HTERT RPE-1 (cell line): ENCODE results near the gene NHLH1.

ENCODE experiments used
- in situ Hi-C: fragments of 300-500 bp; cut with MboI; formaldehyde crosslinking; loops from 4 replicates; pipeline ENCODE4 v1.14.3; 2020; ENCODE audit warnings: low sequenced_read_pairs

The NHLH1 gene

DNA sequence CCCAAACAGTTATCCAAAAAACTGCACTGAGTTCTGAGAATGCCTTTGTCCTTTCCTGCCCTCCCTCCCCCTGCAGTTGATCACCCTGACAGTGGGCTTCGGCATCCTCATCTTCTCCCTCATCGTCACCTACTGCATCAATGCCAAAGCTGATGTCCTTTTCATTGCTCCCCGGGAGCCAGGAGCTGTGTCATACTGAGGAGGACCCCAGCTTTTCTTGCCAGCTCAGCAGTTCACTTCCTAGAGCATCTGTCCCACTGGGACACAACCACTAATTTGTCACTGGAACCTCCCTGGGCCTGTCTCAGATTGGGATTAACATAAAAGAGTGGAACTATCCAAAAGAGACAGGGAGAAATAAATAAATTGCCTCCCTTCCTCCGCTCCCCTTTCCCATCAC lies 8.8 kb upstream of the NHLH1 start:
- in situ Hi-C loops = no loop called here

DNA sequence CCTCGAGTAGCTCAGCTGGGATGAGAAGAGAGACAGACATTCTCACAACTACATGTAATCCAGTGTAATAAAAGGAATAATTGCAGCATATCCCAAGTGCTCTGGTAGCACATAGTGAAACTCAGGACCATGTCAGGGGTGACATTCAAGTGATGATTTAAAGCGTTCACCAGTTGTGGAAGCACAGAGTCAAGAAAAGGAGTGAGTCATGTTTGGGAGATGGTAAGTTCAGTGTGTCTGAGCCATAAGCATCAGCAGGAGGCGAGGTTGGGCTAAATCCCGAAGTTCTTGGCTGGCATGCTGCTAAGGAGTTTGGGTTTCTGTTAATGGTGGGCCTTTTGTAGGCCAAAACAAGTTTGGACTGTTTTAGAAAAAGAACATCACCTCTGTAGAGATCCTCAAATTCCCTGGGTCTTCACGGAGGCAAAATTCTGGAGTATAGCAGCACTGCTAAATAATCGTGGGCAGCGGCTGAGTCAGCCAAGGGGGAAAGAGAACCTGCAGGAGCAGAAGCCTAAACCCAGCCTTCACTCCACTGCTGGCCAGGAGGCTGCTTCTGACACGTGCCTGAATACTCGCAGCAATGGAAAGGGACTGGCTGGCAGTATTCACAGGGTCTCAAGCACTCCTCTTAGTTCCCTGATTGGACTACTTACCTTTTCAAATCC lies 7.2 kb upstream of the NHLH1 start:
- in situ Hi-C loops = no loop called here

DNA sequence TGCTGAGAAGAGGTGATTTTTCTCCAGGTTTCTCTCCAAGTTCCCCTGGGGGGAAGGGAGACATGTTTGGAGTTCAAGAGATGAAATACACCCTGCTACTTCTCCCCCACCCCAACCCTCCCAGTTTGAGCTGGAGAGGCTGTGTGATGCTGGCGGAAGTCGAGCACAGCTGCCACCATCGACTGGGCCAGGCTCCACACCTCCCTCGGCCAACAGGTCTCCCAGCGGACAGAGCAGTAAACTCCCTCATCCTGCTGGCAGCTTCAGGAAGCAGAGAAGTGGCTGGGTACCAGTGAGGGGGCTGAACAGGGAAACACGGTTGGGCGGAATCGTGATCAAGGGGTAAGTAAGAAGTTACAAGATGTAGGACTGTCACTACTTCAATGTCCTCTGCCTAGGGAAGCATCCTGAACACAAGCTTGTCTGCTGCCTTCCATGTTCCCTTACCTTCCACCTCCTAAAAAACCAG lies 6.6 kb upstream of the NHLH1 start:
- in situ Hi-C loops = no loop called here

DNA sequence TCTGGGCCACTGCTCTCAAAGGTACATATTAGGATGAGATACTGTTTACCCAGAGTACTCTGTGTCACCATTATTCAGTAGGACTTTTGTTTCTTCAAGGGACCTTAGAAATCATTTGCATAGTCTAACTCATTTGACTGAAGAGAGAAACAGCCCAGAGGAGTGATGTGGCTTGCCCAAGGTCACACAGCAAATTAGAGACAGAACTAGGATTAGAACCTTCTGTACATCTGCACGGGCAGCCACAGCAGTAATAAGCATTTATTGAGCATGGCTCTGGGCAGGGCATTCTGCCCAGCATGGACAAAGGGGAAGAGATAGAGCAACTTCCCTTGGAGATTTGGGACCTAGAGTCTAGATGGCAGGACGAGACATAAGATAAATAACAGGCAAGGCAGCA lies 5.7 kb upstream of the NHLH1 start:
- in situ Hi-C loops = no loop called here

DNA sequence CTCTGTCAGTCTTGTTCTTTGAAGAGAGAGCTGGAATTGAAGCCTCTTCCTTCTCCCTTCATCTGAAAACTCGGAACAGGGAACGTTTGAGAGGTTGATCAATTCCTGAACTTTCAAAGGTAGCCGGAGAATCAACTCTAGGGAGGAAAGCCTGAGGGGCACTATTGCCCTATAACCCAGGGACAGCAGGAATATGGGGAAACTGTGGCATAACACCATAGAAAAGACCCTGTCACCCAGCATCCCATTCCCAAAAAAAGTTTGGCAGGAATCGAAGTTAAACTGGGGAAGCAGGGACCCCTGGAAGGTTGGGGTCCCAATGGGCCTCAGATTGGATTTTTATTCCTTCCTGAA lies 5.1 kb upstream of the NHLH1 start:
- in situ Hi-C loops = no loop called here

DNA sequence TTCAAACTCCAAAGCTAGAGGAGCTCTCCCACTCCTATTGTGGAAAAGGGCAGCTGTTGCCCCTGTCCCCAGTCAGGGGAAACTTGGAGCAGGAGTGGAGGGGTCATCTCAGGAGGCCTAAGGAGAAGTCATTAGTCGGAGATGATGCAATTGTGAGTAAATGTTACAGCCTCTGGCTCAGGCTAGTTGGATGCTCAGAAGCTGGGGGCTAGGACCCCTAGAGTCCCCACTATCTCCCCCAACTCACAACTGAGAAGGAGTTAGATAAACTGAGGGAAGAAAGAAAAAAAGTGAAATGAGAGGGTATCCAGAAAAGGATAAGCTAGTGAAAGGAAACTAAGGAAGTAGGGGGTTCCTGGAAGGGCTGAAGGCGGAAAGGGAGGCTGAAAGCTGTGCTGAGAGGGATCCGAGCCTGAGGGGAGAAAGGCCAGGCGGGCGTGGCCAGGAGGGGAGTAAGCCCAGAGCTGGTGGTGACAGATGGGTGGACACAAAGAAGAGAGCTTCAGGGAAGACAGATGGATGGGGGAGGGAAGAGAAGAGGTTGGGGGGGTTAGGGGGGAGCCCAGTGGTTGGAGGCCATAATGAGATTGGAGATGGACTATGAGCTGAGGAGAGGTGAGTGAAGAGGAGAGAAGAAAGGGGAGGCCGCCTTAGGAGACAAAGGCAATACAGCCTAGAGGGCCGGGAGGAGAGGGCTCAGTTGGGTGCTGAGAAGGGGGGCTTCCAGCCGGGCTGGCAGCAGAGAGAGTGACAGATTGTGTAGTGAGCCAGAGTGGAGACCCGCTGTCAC lies 4.5 kb upstream of the NHLH1 start:
- in situ Hi-C loops = no loop called here

DNA sequence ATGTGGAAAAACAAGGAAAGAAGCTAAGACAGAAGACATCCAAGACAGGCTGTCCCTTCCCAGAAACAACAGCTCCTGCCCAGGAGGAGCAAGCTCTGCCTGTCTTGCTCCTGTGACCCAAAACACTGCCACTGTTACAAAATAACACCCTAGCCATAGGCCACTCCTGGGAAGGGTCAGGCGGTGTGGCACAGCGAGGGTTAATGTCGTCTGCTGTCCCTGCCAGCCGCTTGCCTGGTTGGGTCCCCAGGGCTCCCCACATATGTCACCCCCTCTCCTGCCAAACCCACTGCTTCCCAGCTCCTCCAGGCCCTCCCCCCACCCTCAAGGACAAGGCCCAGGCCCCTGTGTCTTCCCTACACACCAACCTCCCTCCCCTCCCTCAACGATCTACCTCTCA lies 3.9 kb upstream of the NHLH1 start:
- in situ Hi-C loops = no loop called here

DNA sequence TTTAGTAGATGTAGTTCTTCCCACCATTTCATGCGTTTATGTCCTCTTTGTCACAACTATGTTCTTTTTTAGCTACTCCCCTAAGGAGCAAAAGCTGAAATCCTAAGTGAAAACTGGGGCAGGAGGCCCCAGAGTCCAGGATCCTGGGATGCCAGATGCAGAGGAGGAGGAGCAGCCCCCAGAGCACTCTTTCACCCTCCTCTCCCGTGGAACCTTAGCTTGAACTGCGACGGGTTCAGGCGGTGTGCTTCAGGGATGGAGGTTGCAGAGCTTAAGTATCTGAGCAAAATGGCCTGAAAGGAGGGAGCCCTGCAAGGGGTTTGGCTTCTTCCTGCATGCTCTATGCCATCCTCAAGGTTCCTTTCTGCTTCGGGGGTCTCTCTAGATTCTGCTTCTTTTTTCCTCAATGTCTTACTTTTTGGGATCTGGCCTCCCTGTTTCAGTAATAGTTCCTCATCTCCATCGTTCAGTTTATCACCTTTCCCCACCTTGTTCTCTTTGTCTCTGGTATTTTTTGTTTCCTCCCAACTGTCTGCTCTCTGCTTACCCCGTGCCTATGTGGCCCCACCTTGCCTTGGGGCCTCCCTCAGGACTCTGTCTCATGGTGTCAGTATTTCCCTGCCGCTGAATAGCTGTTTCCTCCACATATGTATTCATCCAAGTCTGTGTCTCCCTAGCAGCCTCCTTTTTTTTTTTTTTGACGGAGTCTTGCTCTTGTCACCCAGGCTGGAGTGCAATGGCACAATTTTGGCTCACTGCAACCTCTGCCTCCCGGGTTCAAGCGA lies 2.7 kb upstream of the NHLH1 start:
- in situ Hi-C loops = no loop called here

DNA sequence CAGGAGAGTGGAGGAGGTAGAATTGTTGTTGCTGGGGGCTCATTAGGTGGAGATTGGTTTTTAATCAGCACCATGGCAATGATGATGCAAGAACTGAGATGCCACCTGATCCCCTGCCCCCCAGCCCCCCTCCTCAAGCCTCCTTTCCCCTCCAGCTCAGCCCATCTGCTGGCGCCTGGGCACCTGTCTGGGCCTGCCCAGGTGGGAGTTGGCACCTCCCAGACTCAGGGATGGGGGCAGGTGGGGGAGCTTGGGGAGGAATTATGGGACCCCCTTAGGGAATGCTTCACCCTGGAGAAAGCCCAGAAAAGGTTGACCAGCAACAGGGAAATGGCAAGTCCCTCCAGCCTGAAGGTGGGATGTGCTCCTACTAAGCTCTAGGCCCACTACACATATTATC lies 1.5 kb upstream of the NHLH1 start:
- in situ Hi-C loops = no loop called here

DNA sequence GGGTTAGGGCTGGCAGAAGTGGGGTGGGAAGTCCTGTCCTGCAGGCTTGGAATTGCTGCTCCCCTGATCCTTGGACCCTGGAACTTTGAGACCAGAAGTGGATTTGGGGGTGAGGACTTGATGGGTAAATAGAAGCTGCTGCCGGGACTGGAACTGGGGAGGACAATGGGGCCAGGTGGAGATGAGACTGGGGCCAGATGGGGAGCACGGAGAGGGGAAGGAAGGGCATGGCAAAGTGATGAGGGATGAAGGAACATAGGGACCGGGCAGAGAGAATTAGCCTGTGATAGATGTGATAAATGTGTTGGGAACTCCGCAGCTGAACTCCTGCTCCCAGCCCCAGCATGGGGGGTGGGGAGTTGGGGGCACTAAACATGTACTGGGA lies 637 bp downstream of the NHLH1 start:
- in situ Hi-C loops = no loop called here

DNA sequence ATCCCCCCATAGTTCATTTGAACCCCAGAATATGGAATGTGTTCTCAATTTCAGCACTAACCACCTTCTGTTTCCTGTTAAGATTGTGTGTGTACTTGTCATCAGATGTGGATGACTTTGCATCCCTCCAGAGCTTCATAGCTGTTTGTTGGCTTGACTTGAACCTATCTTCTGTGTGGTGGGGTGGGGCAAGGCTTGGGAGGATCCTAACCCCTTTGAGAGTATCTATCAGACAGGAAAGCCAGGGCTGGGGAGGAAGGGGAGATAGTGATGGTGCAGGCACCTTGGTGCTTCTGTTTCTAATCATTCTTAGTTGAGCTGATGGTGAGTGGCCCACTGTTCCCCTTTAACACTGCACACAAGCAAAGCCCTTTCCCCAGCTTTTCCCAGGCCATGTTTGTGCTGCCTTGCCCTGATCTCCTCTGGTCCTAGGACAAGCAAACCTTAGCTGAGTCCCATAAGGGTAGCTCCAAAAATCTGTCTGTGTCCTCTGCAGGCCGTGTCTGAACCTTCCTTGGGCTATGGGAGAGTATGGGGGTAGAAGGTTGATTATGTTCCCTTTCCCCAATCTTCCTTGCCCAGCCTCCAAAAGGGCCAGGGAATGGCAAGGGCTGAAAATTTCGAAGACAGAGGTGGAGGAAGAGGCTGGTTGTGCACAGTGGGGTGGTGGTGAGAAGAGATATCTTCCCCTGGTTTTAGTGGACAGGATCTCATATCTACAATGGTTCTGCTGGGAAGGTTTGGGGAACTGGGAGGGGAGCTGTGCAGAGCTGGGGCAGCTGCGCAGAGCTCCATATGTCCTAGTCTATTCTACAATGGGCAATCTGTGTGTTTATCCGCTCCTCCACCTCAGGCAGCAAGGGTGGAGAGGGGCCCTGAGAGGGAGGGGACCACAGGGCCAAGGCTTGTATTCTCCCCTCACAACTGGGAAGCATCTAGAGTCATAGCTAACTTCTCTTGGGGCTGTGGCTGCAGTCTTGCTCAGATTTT lies 1.4 kb downstream of the NHLH1 start:
- in situ Hi-C loops = no loop called here

DNA sequence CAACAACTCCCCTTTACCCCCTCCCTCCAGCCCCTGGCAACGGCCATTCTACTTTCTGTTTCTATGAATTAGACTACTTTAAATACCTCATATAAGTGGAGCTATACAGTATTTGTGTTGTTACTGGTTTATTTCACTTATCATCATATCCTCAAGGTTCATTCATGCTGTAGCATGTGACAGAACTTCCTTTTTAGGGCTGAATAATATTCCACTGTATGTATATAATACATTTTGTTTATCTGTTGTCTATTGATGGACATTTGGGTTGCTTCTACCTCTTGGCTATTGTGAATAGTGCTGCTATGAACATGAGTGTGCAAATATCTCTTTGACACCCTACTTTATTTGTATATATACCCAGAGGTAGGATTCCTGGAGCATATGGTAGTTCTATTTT lies 2.2 kb downstream of the NHLH1 start:
- in situ Hi-C loops = no loop called here

DNA sequence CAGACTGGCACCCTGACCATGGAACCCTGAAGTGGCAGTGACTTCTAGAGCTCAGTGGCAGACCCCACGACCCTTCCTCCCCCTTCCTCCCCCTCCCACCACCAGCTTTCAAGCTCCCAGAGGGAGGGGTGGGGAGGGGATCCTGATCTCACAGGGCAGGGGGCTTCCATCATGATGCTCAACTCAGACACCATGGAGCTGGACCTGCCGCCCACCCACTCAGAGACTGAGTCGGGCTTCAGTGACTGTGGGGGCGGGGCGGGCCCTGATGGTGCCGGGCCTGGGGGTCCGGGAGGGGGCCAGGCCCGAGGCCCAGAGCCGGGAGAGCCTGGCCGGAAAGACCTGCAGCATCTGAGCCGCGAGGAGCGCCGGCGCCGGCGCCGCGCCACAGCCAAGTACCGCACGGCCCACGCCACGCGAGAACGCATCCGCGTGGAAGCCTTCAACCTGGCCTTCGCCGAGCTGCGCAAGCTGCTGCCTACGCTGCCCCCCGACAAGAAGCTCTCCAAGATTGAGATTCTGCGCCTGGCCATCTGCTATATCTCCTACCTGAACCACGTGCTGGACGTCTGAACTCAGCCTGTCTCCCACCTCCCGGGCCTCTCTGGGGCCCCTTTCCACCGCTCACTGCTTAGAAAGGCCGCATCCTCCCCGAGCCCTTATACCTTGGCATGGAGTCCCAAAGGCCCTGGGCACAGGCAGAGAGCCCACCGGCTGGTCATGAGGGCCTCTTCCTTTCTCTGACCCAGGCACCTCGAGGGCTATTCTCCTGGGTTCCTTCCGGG lies 3.9 kb downstream of the NHLH1 start:
- in situ Hi-C loops = no loop called here

DNA sequence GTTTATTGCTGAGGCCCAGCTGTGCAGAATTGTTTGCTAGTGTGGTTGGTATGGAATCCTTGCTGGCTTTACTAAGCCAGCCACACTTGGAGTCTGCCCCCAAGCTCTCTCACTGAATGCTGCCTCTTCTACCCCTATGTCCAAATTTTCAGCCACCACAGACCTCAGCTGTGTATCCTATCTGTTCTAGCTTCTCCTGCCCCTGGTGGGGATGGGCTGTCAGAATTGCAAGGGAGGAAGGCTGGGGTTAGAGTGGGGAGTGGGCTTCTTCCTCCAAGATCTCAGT lies 4.4 kb downstream of the NHLH1 start:
- in situ Hi-C loops = no loop called here

DNA sequence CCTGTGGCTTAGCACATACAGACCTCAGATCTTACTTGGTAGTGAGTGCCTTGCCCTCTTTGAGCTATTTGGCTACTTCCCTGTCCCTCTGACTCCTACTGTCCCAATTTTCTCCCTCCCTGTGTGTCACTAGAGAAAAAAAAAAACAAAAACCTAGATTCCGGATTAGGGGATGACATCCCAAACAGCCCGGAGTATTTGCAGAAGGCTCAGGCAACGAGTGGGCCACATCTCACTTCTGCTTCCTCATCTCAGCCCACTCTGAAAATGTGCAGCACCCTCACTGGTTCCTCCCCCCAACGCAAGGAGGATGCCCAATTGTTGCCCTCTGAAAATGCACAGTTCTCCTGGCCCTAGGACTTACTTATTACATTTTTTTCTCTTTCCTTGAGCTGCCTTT lies 4.9 kb downstream of the NHLH1 start:
- in situ Hi-C loops = no loop called here

DNA sequence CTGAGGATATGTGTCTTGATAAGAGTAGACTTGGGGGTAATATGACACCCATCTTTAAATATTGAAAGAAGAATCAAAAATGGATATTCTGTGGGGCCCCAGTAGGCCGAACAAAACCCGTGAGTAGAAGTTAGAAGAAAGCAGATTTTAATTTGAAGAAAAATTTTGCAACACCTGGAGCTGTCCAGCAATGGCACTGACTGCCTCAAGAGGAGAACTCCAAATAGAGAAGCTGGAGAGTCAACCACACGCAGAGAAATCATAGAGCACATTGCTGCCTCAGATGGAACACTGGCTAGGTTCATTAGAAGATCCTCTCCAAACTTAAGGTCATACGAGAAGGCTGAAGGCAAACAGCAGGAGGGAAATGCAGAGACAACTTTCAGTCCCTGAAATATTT lies 6.8 kb downstream of the NHLH1 start:
- in situ Hi-C loops = no loop called here

DNA sequence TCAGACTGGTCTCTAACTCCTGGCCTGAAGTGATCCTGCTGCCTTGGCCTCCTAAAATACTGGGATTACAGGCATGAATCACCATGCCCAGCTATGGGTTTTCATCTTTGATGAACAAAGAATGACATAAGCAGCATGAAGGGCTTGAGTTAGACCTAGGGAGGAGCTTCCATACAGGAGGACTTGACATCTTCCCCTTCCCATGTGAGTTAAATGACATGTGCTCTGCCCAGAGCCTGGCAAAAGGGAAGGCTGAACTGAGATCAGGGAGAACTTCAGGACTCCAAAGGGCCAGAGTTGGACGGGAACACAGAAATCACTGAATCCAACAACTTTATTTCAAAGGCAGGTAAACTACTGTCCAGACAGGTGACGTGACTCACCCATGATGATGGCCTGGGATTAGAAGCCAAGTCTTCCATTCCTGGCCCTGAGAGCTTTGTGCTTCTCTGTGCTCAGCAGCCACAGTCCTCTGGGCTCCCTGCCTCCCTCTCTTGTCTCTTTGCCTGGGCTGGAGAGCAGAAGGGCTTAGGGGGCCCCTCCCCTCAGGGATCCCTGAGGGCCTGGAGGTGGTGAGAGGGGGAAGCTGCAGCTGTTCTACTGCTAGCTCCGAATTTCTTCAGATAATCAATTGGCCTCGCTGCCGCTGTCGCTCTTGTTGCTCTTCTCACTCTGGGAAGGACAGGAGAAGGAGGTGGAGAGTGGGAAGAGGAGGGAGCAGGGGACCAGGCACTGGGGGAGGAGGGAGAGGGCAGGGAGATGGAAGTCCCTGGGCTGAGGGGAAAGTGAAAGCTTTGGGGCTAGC lies 7.6 kb downstream of the NHLH1 start:
- in situ Hi-C loops = no loop called here

DNA sequence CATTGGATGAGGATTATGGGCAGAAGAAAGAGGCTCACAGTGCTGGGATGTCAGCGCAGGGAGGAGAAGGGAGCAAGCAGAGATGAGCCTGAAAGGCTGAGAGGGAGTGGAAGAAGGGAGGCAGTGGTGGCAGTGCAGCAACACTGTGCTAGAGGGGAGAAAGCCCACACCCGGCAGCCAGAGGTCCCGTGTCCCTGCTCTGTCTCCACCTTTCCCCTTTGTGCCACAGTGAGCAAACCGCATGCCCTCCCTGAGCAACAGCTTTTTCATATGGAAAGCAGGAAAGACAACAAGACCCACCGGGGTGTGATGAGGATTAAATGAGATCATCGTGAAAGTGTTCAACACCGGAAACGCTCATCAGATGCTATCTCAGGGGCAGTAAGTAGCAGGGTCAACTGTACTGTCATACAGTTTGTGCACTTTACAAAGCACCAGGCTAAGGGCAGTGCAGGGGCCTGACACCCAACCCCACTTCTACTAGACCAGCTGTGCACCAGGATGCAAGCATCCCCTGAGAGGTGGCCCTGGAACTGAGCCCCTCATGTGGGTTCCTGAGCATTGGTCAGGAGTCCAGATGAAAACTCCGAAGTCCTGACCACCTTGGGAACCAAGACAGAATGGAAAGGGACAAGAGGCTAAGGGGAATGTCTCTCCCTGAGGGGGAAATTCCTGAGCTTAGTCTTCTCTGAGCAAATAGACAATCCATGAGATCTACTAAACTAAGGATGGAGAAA lies 9.1 kb downstream of the NHLH1 start:
- in situ Hi-C loops = no loop called here
